HEK293 (cell line): ENCODE data around the gene INPP5A.
"Not testable (repeated sequence)": the region's sequence is repeated elsewhere in the genome, so short reads cannot be mapped to it uniquely, and the experiment has no call there.

Experiments
- CTCF ChIA-PET: fragments of 350-600 bp; formaldehyde crosslinking; extraction: SDS; loops from one replicate; lab custom pipeline; 2021; ENCODE audit warnings: antibody characterized with exemption; lab: Yijun Ruan, JAX
- POLR2A ChIA-PET: fragments of 300-600 bp; formaldehyde crosslinking; extraction: SDS; loops from one replicate; lab custom pipeline; 2020; ENCODE audit warnings: antibody characterized with exemption, inconsistent platforms; lab: Yijun Ruan, JAX
- H3K27ac ChIP-seq: fragments of 200-500 bp; sonication (Bioruptor generic); 2 replicates; pipeline ENCODE4 v1.5.1; 2014; ENCODE audit warnings: low read depth, low read length, control low read depth, inconsistent platforms; ENCODE audit errors: extremely low read depth
- H3K36me3 ChIP-seq, 2 experiments: fragments of 200-500 bp in 1 of 2; sonication (Bioruptor generic) in 1 of 2; 1 replicate in 1 of 2; 2 replicates in 1 of 2; pipeline ENCODE4 v1.5.1; 2014 to 2017; ENCODE audit warnings: inconsistent platforms in 2 of 2, low read length in 2 of 2; ENCODE audit not compliant: control insufficient read depth in 2 of 2, insufficient read depth in 1 of 2
- H3K4me1 ChIP-seq: fragments of 200-500 bp; sonication (Bioruptor generic); 2 replicates; pipeline ENCODE4 v1.5.1; 2014; ENCODE audit warnings: mild to moderate bottlenecking, low read length, inconsistent platforms; ENCODE audit not compliant: control insufficient read depth, insufficient read depth
- H3K4me3 ChIP-seq: 2 replicates; pipeline ENCODE4 v1.5.1; 2011; ENCODE audit warnings: low read depth, mild to moderate bottlenecking, control low read depth, low read length, moderate library complexity
- H3K9me3 ChIP-seq: fragments of 200-500 bp; sonication (Bioruptor generic); 2 replicates; pipeline ENCODE4 v1.5.1; 2014; ENCODE audit warnings: low read depth, low read length, inconsistent platforms; ENCODE audit not compliant: control insufficient read depth, insufficient read depth
- BCL6B ChIP-seq: fragments of 450-650 bp; formaldehyde crosslinking; IDR thresholded peaks from 2 replicates; pipeline ENCODE4 v1.5.1; 2017; ENCODE audit warnings: missing biosample characterization, missing genetic modification characterization
- GLIS2 ChIP-seq: fragments of 450-650 bp; formaldehyde crosslinking; IDR thresholded peaks from 2 replicates; pipeline ENCODE4 v1.5.1; 2016; ENCODE audit warnings: missing biosample characterization, missing genetic modification characterization
- PRDM2 ChIP-seq: fragments of 450-650 bp; formaldehyde crosslinking; IDR thresholded peaks from 2 replicates; pipeline ENCODE4 v1.5.1; 2016; ENCODE audit warnings: missing biosample characterization, missing genetic modification characterization, borderline replicate concordance
- SCRT1 ChIP-seq: fragments of 450-650 bp; formaldehyde crosslinking; IDR thresholded peaks from 2 replicates; pipeline ENCODE4 v1.5.1; 2016; ENCODE audit warnings: missing biosample characterization, missing genetic modification characterization, borderline replicate concordance
- WT1 ChIP-seq: fragments of 450-650 bp; formaldehyde crosslinking; IDR thresholded peaks from 2 replicates; pipeline ENCODE4 v1.5.1; 2016; ENCODE audit warnings: missing biosample characterization, missing genetic modification characterization
- ZBTB1 ChIP-seq: fragments of 450-650 bp; formaldehyde crosslinking; IDR thresholded peaks from 2 replicates; pipeline ENCODE4 v1.5.1; 2016; ENCODE audit warnings: missing biosample characterization, missing genetic modification characterization
- ZNF121 ChIP-seq: fragments of 450-650 bp; formaldehyde crosslinking; IDR thresholded peaks from 2 replicates; pipeline ENCODE4 v1.5.1; 2016; ENCODE audit warnings: missing biosample characterization, missing genetic modification characterization
- ZNF19 ChIP-seq: fragments of 450-650 bp; formaldehyde crosslinking; IDR thresholded peaks from 2 replicates; pipeline ENCODE4; 2016; ENCODE audit warnings: missing biosample characterization, missing genetic modification characterization, low read depth
- ZNF221 ChIP-seq: fragments of 450-650 bp; formaldehyde crosslinking; IDR thresholded peaks from 2 replicates; pipeline ENCODE4 v1.5.1; 2017; ENCODE audit warnings: missing biosample characterization, missing genetic modification characterization, borderline replicate concordance
- ZNF362 ChIP-seq: fragments of 450-650 bp; formaldehyde crosslinking; IDR thresholded peaks from 2 replicates; pipeline ENCODE4 v1.5.1; 2016; ENCODE audit warnings: missing biosample characterization, missing genetic modification characterization
- ZNF391 ChIP-seq: fragments of 450-650 bp; formaldehyde crosslinking; IDR thresholded peaks from 2 replicates; pipeline ENCODE4 v1.5.1; 2016; ENCODE audit warnings: low read depth, missing biosample characterization, missing genetic modification characterization, borderline replicate concordance
- ZNF514 ChIP-seq: fragments of 450-650 bp; formaldehyde crosslinking; IDR thresholded peaks from 2 replicates; pipeline ENCODE4 v1.5.1; 2016; ENCODE audit warnings: missing biosample characterization, missing genetic modification characterization
- ZNF560 ChIP-seq: fragments of 450-650 bp; formaldehyde crosslinking; IDR thresholded peaks from 2 replicates; pipeline ENCODE4 v1.5.1; 2017; ENCODE audit warnings: missing biosample characterization, missing genetic modification characterization, borderline replicate concordance
- ZNF626 ChIP-seq: fragments of 450-650 bp; sonication (Bioruptor Pico); formaldehyde crosslinking; IDR thresholded peaks from 2 replicates; pipeline ENCODE4 v1.5.1; 2018; ENCODE audit warnings: missing biosample characterization, missing genetic modification characterization, inconsistent platforms
- ZNF677 ChIP-seq: fragments of 450-650 bp; IDR thresholded peaks from 2 replicates; pipeline ENCODE4 v1.5.0; 2018; ENCODE audit warnings: missing biosample characterization, mild to moderate bottlenecking, missing genetic modification characterization, moderate library complexity
- ZNF785 ChIP-seq: fragments of 450-650 bp; formaldehyde crosslinking; IDR thresholded peaks from 2 replicates; pipeline ENCODE4 v1.5.1; 2016; ENCODE audit warnings: missing biosample characterization, missing genetic modification characterization
- ZXDB ChIP-seq: fragments of 450-650 bp; formaldehyde crosslinking; IDR thresholded peaks from 2 replicates; pipeline ENCODE4 v1.5.1; 2016; ENCODE audit warnings: missing biosample characterization, missing genetic modification characterization

Gene INPP5A

GRCh38 chr10:132816718-132817117 lies 279.1 kb downstream of the INPP5A start (continued):
- TF ChIP-seq PRDM2: no peak
- TF ChIP-seq BCL6B (tag by site-specific recombination): no peak

- H3K27ac ChIP-seq: no peak overlapping the region
- no peak overlapping the region for H3K4me3 ChIP-seq
- no peaks in the 10 kb centered on the region for H3K4me1 ChIP-seq
- H3K36me3 ChIP-seq: no peaks in the 10 kb centered on the region
- ChIA-PET CTCF (interaction anchor here (0.7 kb wide), 1 partner anchor 62 kb away, joined by 3 read pairs; no protein-coding TSS in a partner anchor), POLR2A (no interaction called here)
- TF ChIP-seq GLIS2 (tag by site-specific recombination) (no peak), ZNF121 (no peak), ZNF626 (tag by site-specific recombination) (no peak), ZNF221 (tag by site-specific recombination) (no peak), WT1 (tag by site-specific recombination) (no peak), ZNF560 (tag by site-specific recombination) (no peak), ZXDB (tag by site-specific recombination) (no peak), ZNF19 (no peak), ZNF362 (no peak)
- H3K9me3 ChIP-seq: no peaks in the 10 kb centered on the region
Observed at GRCh38 chr10:132817701-132818211, 280.2 kb downstream of the INPP5A start.

- Histone ChIP-seq H3K4me3 (no peak overlapping the region), H3K4me1 (no peaks in the 10 kb centered on the region), H3K36me3 (no peaks in the 10 kb centered on the region), H3K27ac (no peak overlapping the region), H3K9me3 (no peaks in the 10 kb centered on the region)
- POLR2A ChIA-PET: no interaction called here
- TF ChIP-seq ZBTB1 (tag by site-specific recombination) (no peak), ZNF391 (tag by site-specific recombination) (no peak), ZNF677 (no peak), SCRT1 (tag by site-specific recombination) (no peak), ZNF785 (tag by site-specific recombination) (no peak), ZNF514 (tag by site-specific recombination) (no peak)
- CTCF ChIA-PET: interaction anchor here (0.6 to 1.3 kb wide), 2 partner anchors 305 to 510 kb away, joined by 3 read pairs; no protein-coding TSS in a partner anchor
Observed at GRCh38 chr10:132820056-132820455, 282.5 kb downstream of the INPP5A start.

- H3K27ac ChIP-seq, POLR2A ChIA-PET, H3K4me1 ChIP-seq, H3K4me3 ChIP-seq, CTCF ChIA-PET, H3K9me3 ChIP-seq, H3K36me3 ChIP-seq: not testable (repeated sequence)
Observed at GRCh38 chr10:132825783-132826523, 288.4 kb downstream of the INPP5A start.
